ENCODE measurements around the gene SERPINA6. TPM values are rescaled to one million over a fixed set of nuclear protein-coding genes. Genes with fewer than 3 reads are reported as not detected.
"Not testable (repeated sequence)": the region's sequence is repeated elsewhere in the genome, so short reads cannot be mapped to it uniquely, and the experiment has no call there.

The SERPINA6 gene
- total RNA-seq, 1 donor from 2014 or later = not detected

- intact Hi-C loops (cut with DNase I) = no loop called here
- no peak for DNase-seq (ENCODE audit: low spot score)
Measured at GRCh38 chr14:94267352-94267751, 55.8 kb downstream of the SERPINA6 start.

GRCh38 chr14:94264195-94264594 lies 58.9 kb downstream of the SERPINA6 start:
- DNase-seq (ENCODE audit: low spot score); intact Hi-C loops (cut with DNase I): not testable (repeated sequence)

Other genes starting within 250 kb of the SERPINA6 start
- 245 TPM for gene DDX24, start 242.1 kb downstream of the SERPINA6 start, total RNA-seq
- 9.3 TPM for gene IFI27L1, start 242.0 kb downstream of the SERPINA6 start, total RNA-seq
- gene IFI27, start 212.6 kb downstream of the SERPINA6 start, total RNA-seq = 147 TPM
- 93.0 TPM for gene IFI27L2, start 193.7 kb downstream of the SERPINA6 start, total RNA-seq
- gene PPP4R4, start 149.0 kb downstream of the SERPINA6 start, total RNA-seq = 0.30 TPM
- not detected for gene SERPINA10, start 30.1 kb downstream of the SERPINA6 start, total RNA-seq
- gene SERPINA2, start 43.4 kb upstream of the SERPINA6 start, total RNA-seq = not detected
- gene SERPINA1, start 65.3 kb upstream of the SERPINA6 start, total RNA-seq = 6.0 TPM
- gene SERPINA11, start 129.5 kb upstream of the SERPINA6 start, total RNA-seq = not detected
- not detected for gene SERPINA9, start 152.9 kb upstream of the SERPINA6 start, total RNA-seq
- not detected for gene SERPINA12, start 186.1 kb upstream of the SERPINA6 start, total RNA-seq
- not detected for gene SERPINA4, start 238.1 kb upstream of the SERPINA6 start, total RNA-seq